ENCODE results near the gene GIT2. TPM values are rescaled to one million over a fixed set of nuclear protein-coding genes. Genes with fewer than 3 reads are reported as not detected.

Gene GIT2
- total RNA-seq, 1 donor from 2014 or later = 43.0 TPM

DNA sequence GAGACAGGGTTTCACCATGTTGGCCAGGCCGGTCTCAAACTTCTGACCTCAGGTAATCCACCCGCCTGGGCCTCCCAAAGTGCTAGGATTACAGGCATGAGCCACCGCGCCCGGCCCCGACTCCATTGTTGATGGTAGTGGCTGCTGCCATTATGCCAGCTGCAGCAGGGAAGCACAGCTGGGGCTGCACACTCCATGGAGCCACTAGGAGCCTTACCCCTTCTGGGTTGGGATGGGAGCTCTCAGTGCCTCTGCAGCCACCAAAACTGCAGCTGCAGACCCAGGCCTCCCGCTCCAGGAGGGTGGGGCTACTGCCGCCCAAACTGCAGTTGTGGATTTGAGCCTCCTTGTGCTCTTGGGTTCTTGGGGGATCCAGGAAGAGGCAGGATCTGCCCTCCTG lies 70.2 kb downstream of the GIT2 start:
- Histone ChIP-seq H3K27me3 (no peaks in the 10 kb centered on the region), H3K36me3 (peaks cover 0 to 12% of the 10 kb centered on the region in 2 donors), H3K9me3 (no peaks in the 10 kb centered on the region), H3K4me3 (no peak overlapping the region), H3K4me1 (no peaks in the 10 kb centered on the region), H3K27ac (no peak overlapping the region)
- no peak for TF ChIP-seq POLR2A (IDR thresholded peaks at IDR 0.05)
- TF ChIP-seq, protein P1, sequence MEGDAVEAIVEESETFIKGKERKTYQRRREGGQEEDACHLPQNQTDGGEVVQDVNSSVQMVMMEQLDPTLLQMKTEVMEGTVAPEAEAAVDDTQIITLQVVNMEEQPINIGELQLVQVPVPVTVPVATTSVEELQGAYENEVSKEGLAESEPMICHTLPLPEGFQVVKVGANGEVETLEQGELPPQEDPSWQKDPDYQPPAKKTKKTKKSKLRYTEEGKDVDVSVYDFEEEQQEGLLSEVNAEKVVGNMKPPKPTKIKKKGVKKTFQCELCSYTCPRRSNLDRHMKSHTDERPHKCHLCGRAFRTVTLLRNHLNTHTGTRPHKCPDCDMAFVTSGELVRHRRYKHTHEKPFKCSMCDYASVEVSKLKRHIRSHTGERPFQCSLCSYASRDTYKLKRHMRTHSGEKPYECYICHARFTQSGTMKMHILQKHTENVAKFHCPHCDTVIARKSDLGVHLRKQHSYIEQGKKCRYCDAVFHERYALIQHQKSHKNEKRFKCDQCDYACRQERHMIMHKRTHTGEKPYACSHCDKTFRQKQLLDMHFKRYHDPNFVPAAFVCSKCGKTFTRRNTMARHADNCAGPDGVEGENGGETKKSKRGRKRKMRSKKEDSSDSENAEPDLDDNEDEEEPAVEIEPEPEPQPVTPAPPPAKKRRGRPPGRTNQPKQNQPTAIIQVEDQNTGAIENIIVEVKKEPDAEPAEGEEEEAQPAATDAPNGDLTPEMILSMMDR (IDR thresholded peaks at IDR 0.05) = no peak
- TF ChIP-seq POLR2AphosphoS5 (IDR thresholded peaks at IDR 0.05; ENCODE audit: insufficient read depth in 1 of 2, low read depth in 1 of 2) = no peak
- intact Hi-C loops (cut with DNase I) = no loop called here
- DNase-seq (ENCODE audit: extremely low spot score in 2 of 2) = no peak

DNA sequence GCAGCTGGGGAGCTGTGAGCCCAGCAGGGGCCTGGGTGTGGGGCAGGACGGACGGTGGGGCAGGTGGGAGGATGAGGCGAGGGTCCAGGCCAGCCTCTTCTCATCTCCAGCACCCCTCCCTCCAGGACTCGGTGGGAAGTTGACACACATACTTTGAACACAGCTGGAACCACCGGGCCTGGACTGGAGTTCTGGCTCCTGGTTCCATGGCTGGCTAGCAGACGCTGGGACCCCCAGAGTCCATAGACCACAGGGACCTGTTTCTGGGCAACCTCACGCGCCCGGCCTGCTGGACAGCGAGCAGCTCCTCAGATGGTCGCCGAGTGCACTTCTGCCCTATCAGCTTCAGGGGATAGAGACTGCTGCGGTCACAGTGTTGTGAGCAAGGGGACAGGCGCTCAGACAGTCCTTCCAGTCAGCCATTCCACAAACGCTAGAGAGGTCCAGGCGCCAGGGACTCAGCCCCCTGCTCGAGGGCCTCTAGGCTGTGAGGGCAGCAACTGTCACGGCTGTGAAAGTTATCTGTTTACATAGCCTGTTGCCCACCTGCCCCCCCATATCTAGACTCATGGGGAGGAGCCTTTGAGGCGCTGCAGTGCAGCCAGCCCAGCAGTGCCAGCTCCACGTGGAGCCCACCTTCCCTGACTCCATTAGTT lies 70.9 kb downstream of the GIT2 start:
- no peaks in the 10 kb centered on the region for H3K4me1 ChIP-seq
- intact Hi-C loops (cut with DNase I) = no loop called here
- TF ChIP-seq, protein P1 (IDR thresholded peaks at IDR 0.05) = no peak
- no peak for TF ChIP-seq POLR2AphosphoS5 (IDR thresholded peaks at IDR 0.05; ENCODE audit: insufficient read depth in 1 of 2, low read depth in 1 of 2)
- TF ChIP-seq POLR2A (IDR thresholded peaks at IDR 0.05) = no peak
- no peak overlapping the region for H3K27ac ChIP-seq
- no peaks in the 10 kb centered on the region for H3K27me3 ChIP-seq
- no peak overlapping the region for H3K4me3 ChIP-seq
- peaks cover 0 to 7% of the 10 kb centered on the region in 2 donors for H3K36me3 ChIP-seq
- no peak for DNase-seq (ENCODE audit: extremely low spot score in 2 of 2)
- no peaks in the 10 kb centered on the region for H3K9me3 ChIP-seq

DNA sequence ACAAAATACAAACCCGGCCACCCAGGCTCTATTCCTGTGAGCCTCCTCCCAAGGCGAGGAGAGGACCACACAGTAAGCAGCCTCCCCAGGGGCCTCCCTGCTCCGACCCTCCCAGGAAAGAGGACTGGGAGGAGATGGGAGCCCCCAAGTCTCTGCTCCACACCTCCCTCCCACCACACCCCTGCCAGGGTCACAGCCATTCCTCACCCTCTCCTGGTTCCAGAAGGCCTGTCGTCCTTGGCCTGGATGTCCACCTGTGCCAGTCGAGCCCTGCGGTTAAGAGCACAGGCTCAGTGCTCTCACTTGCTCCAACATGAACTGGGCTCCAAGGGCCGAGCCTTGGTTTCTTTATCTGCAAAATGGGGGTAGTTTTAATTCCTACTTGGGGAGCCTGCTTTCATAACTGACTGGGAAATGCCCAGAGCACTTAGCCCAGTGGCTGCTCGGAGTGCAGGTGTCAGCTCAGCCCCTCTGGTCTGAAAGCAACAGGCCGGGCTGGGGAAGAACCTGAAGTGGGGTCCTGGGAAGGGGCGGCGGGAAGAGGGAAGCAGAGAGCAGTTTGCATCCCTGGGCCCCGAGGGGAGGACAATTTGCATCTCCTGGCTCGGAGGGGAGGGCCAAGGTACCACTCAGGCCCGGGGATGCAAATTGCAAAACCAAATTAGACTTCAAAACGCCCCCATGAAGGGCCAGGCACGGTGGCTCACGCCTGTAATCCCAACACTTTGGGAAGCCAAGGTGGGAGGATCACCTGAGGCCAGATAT lies 72.5 kb downstream of the GIT2 start:
- intact Hi-C loops (cut with DNase I) = no loop called here
- Histone ChIP-seq H3K4me1 (no peaks in the 10 kb centered on the region), H3K4me3 (no peak overlapping the region), H3K27ac (no peak overlapping the region), H3K36me3 (peaks cover 0 to 16% of the 10 kb centered on the region in 2 donors), H3K9me3 (no peaks in the 10 kb centered on the region), H3K27me3 (no peaks in the 10 kb centered on the region)
- TF ChIP-seq, protein P1 (IDR thresholded peaks at IDR 0.05) = no peak
- no peak for TF ChIP-seq POLR2AphosphoS5 (IDR thresholded peaks at IDR 0.05; ENCODE audit: insufficient read depth in 1 of 2, low read depth in 1 of 2)
- no peak for TF ChIP-seq POLR2A (IDR thresholded peaks at IDR 0.05)
- DNase-seq (ENCODE audit: extremely low spot score in 2 of 2) = no peak

DNA sequence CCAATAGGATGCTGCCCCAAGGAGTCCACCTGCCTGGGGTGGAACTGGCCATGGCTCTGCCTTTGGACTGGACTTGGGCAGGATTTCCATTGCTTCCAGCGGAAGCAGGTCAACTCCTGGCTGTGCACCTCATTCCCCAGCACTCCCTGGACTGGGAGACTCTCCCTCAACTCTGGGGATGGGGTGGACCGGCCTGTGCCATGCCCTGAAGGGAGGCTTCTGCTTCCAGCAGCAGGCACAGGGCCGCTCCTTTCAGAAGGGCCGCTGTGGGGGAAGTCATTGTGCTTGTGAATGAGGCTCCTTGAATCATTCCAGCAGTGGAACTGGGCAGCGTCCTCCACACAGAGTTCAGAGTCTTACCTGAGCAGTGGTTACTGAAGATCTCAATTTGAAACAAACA lies 73.1 kb downstream of the GIT2 start:
- DNase-seq (ENCODE audit: extremely low spot score in 2 of 2) = no peak
- Histone ChIP-seq H3K4me1 (no peaks in the 10 kb centered on the region), H3K27ac (no peak overlapping the region), H3K4me3 (no peak overlapping the region), H3K27me3 (no peaks in the 10 kb centered on the region), H3K9me3 (no peaks in the 10 kb centered on the region), H3K36me3 (peaks cover 0 to 16% of the 10 kb centered on the region in 2 donors)
- TF ChIP-seq POLR2AphosphoS5 (IDR thresholded peaks at IDR 0.05; ENCODE audit: insufficient read depth in 1 of 2, low read depth in 1 of 2) (no peak), POLR2A (IDR thresholded peaks at IDR 0.05) (no peak)
- TF ChIP-seq, protein P1 (IDR thresholded peaks at IDR 0.05) = no peak
- intact Hi-C loops (cut with DNase I) = no loop called here

DNA sequence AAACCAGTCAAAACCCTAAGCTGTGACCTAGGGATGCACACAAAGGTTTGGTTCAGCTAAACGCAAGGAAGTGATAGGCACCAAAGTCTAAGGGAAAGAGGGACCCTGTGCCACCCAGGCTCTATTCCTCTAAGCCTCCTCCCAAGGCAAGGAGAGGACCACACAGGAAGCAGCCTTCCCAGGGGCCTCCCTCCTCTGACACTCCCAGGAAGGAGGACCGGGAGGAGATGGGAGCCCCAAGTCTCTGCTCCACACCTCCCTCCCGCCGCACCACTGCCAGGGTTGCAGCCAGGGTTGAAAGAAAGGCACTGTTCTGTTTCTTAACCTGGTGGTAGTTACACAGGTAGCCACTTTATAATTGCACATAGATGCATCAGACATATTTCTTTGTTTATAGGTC lies 74.2 kb downstream of the GIT2 start:
- TF ChIP-seq POLR2A (IDR thresholded peaks at IDR 0.05) = no peak
- no peak for TF ChIP-seq POLR2AphosphoS5 (IDR thresholded peaks at IDR 0.05; ENCODE audit: insufficient read depth in 1 of 2, low read depth in 1 of 2)
- TF ChIP-seq, protein P1 (IDR thresholded peaks at IDR 0.05) = no peak
- H3K36me3 ChIP-seq = peaks cover 0 to 27% of the 10 kb centered on the region in 2 donors
- no peaks in the 10 kb centered on the region for H3K9me3 ChIP-seq
- no peak for DNase-seq (ENCODE audit: extremely low spot score in 2 of 2)
- no peaks in the 10 kb centered on the region for H3K4me1 ChIP-seq
- intact Hi-C loops (cut with DNase I) = no loop called here
- no peak overlapping the region for H3K4me3 ChIP-seq
- no peaks in the 10 kb centered on the region for H3K27me3 ChIP-seq
- H3K27ac ChIP-seq = no peak overlapping the region
